ENCODE data around the gene SOCS3.

GRCh38 chr17:78375401-78376151 lies 15.7 kb upstream of the SOCS3 start:
- no peak for TF ChIP-seq CTCF (conservative IDR thresholded peaks at IDR 0.05; ENCODE audit: low read depth, low read length)
- no peak for TF ChIP-seq EZH2 (IDR thresholded peaks at IDR 0.05; ENCODE audit: low read length, unreplicated experiment)

Data from PC-3 (cell line).